K562 (cell line): ENCODE measurements around the gene ARHGEF7.

Experiments
- CCAR2 ChIP-seq: fragments of 200-400 bp; formaldehyde crosslinking; IDR thresholded peaks from 2 replicates; pipeline ENCODE4 v1.6.1; 2017; ENCODE audit warnings: mild to moderate bottlenecking, low read depth, low read length
- EP300 ChIP-seq: IDR thresholded peaks from 2 replicates; pipeline ENCODE4 v1.6.1; 2012; ENCODE audit warnings: low read length, improper control_type of control experiment
- FOXK2 ChIP-seq, 2 experiments: fragments of 450-650 bp; IDR thresholded peaks in 1 of 2; conservative IDR thresholded peaks in 1 of 2; 2 replicates each; pipeline ENCODE4 v1.6.1; 2016; ENCODE audit warnings: low read depth in 2 of 2, mild to moderate bottlenecking in 1 of 2
- MTA1 ChIP-seq: fragments of 450-650 bp; IDR thresholded peaks from 2 replicates; pipeline ENCODE4 v1.6.1; 2017; ENCODE audit warnings: borderline replicate concordance
- NR2C1 ChIP-seq, 2 experiments: fragments of 450-650 bp; IDR thresholded peaks; 2 replicates each; pipeline ENCODE4 v1.6.1; 2017; ENCODE audit warnings: mild to moderate bottlenecking in 2 of 2, antibody characterized with exemption in 1 of 2, inconsistent platforms in 1 of 2, missing compliant biosample characterization in 1 of 2, missing genetic modification characterization in 1 of 2
- POLR2AphosphoS5 ChIP-seq: IDR thresholded peaks from 2 replicates; pipeline ENCODE4 v1.6.1; 2011; ENCODE audit warnings: mild to moderate bottlenecking, low read depth, low read length, moderate library complexity; ENCODE audit not compliant: control insufficient read depth, insufficient read depth
- RBM22 ChIP-seq: fragments of 200-400 bp; formaldehyde crosslinking; IDR thresholded peaks from 2 replicates; pipeline ENCODE4 v1.6.1; 2018; ENCODE audit warnings: low read length, low read depth; ENCODE audit not compliant: poor library complexity, severe bottlenecking
- ZNF253 ChIP-seq: fragments of 250-450 bp; sonication (Bioruptor Pico); conservative IDR thresholded peaks from 2 replicates; pipeline ENCODE4 v1.6.1; 2021; ENCODE audit warnings: mild to moderate bottlenecking
- ZNF586 ChIP-seq: fragments of 450-650 bp; formaldehyde crosslinking; conservative IDR thresholded peaks from 2 replicates; pipeline ENCODE4 v1.4.0; 2020; ENCODE audit warnings: mild to moderate bottlenecking, moderate library complexity
- TF ChIP-seq, protein P1 (sequence below), 3 experiments: IDR thresholded peaks in 2 of 3; conservative IDR thresholded peaks in 1 of 3; 2 replicates each; pipeline ENCODE4 v1.5.1; 2011 to 2012; ENCODE audit warnings: low read length in 3 of 3, mild to moderate bottlenecking in 3 of 3, control low read depth in 2 of 3, improper control_type of control experiment in 1 of 3, inconsistent platforms in 1 of 3, low read depth in 1 of 3, mixed read lengths in 1 of 3, moderate library complexity in 1 of 3; ENCODE audit not compliant: insufficient read depth in 2 of 3

DNA sequence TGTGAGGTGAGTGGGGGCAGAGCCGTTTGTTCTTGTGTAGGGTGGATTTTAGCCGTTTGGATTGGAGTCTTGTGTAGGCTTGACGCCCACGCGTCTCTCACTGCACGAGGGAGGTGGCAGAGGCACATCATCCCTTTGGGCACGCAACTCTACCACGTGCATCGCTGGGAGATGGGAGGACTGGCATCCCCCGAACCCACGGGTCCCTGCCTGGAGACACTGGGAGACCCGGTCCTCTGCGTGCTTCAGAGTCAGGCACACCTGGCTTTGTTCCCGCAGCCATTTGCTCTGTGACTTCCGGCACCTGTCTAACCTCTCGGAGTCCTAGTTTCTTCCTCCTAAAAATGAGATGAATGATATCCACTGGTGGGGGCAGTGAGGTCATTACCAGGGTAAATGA lies 6.4 kb downstream of the ARHGEF7 start:
- no peak for TF ChIP-seq POLR2AphosphoS5
- TF ChIP-seq, protein P1, sequence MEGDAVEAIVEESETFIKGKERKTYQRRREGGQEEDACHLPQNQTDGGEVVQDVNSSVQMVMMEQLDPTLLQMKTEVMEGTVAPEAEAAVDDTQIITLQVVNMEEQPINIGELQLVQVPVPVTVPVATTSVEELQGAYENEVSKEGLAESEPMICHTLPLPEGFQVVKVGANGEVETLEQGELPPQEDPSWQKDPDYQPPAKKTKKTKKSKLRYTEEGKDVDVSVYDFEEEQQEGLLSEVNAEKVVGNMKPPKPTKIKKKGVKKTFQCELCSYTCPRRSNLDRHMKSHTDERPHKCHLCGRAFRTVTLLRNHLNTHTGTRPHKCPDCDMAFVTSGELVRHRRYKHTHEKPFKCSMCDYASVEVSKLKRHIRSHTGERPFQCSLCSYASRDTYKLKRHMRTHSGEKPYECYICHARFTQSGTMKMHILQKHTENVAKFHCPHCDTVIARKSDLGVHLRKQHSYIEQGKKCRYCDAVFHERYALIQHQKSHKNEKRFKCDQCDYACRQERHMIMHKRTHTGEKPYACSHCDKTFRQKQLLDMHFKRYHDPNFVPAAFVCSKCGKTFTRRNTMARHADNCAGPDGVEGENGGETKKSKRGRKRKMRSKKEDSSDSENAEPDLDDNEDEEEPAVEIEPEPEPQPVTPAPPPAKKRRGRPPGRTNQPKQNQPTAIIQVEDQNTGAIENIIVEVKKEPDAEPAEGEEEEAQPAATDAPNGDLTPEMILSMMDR (IDR thresholded peaks at IDR 0.05 in 2 of 3, conservative IDR thresholded peaks at IDR 0.05 in 1 of 3; ENCODE audit: insufficient read depth in 2 of 3, low read depth in 1 of 3, low read length in 3 of 3) = no peak
- TF ChIP-seq MTA1 = no peak
- TF ChIP-seq ZNF586 (CRISPR knock-in tag) = no peak
- no peak for TF ChIP-seq ZNF253 (CRISPR knock-in tag)
- no peak for TF ChIP-seq EP300
- TF ChIP-seq NR2C1 (IDR thresholded peaks at IDR 0.05) = no peak
- no peak for TF ChIP-seq NR2C1 (tag; IDR thresholded peaks at IDR 0.05)
- no peak for TF ChIP-seq FOXK2 (conservative IDR thresholded peaks at IDR 0.05 in 1 of 2, IDR thresholded peaks at IDR 0.05 in 1 of 2; ENCODE audit: low read depth in 2 of 2)
- no peak for TF ChIP-seq RBM22
- no peak for TF ChIP-seq CCAR2
